Astrocyte (in vitro differentiated cells and primary cell): ENCODE measurements around the gene LINC00237. TPM values are rescaled to one million over a fixed set of nuclear protein-coding genes. Genes with fewer than 3 reads are reported as not detected.

Experiments used
- DNase-seq: peaks from one replicate; pipeline ENCODE4 v3.0.0-alpha.2; 2010; ENCODE audit warnings: low read depth
- FAIRE-seq: peaks from 2 replicates; lab custom pipeline; 2011; peaks lifted over from hg19 to GRCh38; lab: Jason Lieb, UNC
- H2AFZ ChIP-seq: 2 replicates; pipeline ENCODE4 v1.6.0; 2012; ENCODE audit warnings: low read depth, low read length, inconsistent platforms
- H3K27ac ChIP-seq: 2 replicates; pipeline ENCODE4 v1.5.1; 2011; ENCODE audit warnings: low read depth, low read length, inconsistent platforms
- H3K27me3 ChIP-seq: 2 replicates; pipeline ENCODE4 v1.6.0; 2011; ENCODE audit warnings: low read length, inconsistent platforms; ENCODE audit not compliant: insufficient read depth
- H3K36me3 ChIP-seq: 2 replicates; pipeline ENCODE4 v1.5.1; 2011; ENCODE audit warnings: low read length, inconsistent platforms; ENCODE audit not compliant: insufficient read depth
- H3K4me1 ChIP-seq: 2 replicates; pipeline ENCODE4 v1.5.1; 2011; ENCODE audit warnings: low read length, inconsistent platforms; ENCODE audit not compliant: insufficient read depth
- H3K4me2 ChIP-seq: 2 replicates; pipeline ENCODE4 v1.6.0; 2012; ENCODE audit warnings: low read length, inconsistent platforms
- H3K4me3 ChIP-seq: 2 replicates; pipeline ENCODE4 v1.5.1; 2011; ENCODE audit warnings: low read depth, mild to moderate bottlenecking, low read length, inconsistent platforms; ENCODE audit not compliant: insufficient read depth
- H3K79me2 ChIP-seq: 2 replicates; pipeline ENCODE4 v1.6.0; 2012; ENCODE audit warnings: mild to moderate bottlenecking, low read length, inconsistent platforms; ENCODE audit not compliant: insufficient read depth
- H3K9ac ChIP-seq: 2 replicates; pipeline ENCODE4 v1.6.0; 2012; ENCODE audit warnings: mild to moderate bottlenecking, low read length, inconsistent platforms
- H3K9me3 ChIP-seq: 2 replicates; pipeline ENCODE4 v1.5.1; 2012; ENCODE audit warnings: low read depth, mild to moderate bottlenecking, low read length, inconsistent platforms; ENCODE audit not compliant: insufficient read depth
- H4K20me1 ChIP-seq: 2 replicates; pipeline ENCODE4 v1.6.0; 2012; ENCODE audit warnings: low read length, inconsistent platforms; ENCODE audit not compliant: insufficient read depth
- H3K27ac Mint-ChIP-seq: one replicate; pipeline ENCODE4 v1.8.0; 2021; ENCODE audit warnings: mild to moderate bottlenecking, mixed read lengths; ENCODE audit not compliant: unreplicated experiment
- H3K27me3 Mint-ChIP-seq: one replicate; pipeline ENCODE4 v1.8.0; 2021; ENCODE audit warnings: low read depth, mixed read lengths; ENCODE audit not compliant: unreplicated experiment
- H3K36me3 Mint-ChIP-seq: one replicate; pipeline ENCODE4 v1.8.0; 2021; ENCODE audit warnings: low read depth, mixed read lengths; ENCODE audit not compliant: unreplicated experiment
- H3K4me1 Mint-ChIP-seq: one replicate; pipeline ENCODE4 v1.8.0; 2021; ENCODE audit warnings: low read depth, mixed read lengths; ENCODE audit not compliant: unreplicated experiment
- H3K4me3 Mint-ChIP-seq: one replicate; pipeline ENCODE4 v1.8.0; 2021; ENCODE audit warnings: mild to moderate bottlenecking, moderate library complexity, mixed read lengths; ENCODE audit not compliant: unreplicated experiment
- H3K9me3 Mint-ChIP-seq: one replicate; pipeline ENCODE4 v1.8.0; 2021; ENCODE audit warnings: mild to moderate bottlenecking, mixed read lengths; ENCODE audit not compliant: unreplicated experiment
- EZH2 ChIP-seq: IDR thresholded peaks from 2 replicates; pipeline ENCODE4 v1.6.1; 2012; ENCODE audit warnings: mild to moderate bottlenecking, low read length, inconsistent platforms; ENCODE audit not compliant: insufficient read depth
- total RNA-seq: library from RNA; stranded (reverse); gene quantifications from 2 replicates; pipeline ENCODE4 v1.2.1, GENCODE V29; 2021
- TF ChIP-seq, protein P1 (sequence below): IDR thresholded peaks from 2 replicates; pipeline ENCODE4 v1.5.1; 2011; ENCODE audit warnings: low read depth, mild to moderate bottlenecking, inconsistent platforms, low read length, moderate library complexity; ENCODE audit not compliant: insufficient read depth

The LINC00237 gene
- total RNA-seq, 1 donor from 2014 or later = not detected

DNA sequence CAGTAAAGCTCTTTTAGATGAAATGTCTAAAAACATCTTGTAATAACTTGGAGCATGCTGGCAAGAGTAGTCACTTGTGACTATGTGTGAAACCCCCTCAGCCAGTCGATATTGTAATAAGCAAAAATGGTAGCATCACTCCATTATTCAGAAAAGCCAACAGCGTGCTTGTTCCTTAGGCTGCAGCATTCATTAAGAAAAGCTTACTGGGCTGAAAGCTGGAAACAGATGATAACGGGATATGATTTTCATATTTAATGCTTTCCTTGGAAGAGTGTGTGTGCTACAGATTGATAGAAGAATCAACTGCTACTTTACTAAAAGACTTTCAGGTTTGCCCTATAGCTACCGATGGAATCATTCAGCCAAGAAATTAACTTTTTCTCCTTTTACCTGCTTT, 40.1 kb upstream of the LINC00237 start:
- H3K27ac Mint-ChIP-seq = no peak overlapping the region
- no peak overlapping the region for H3K9ac ChIP-seq
- no peaks in the 10 kb centered on the region for H3K4me1 Mint-ChIP-seq
- H3K27me3 ChIP-seq = no peaks in the 10 kb centered on the region
- no peak for FAIRE-seq
- H3K4me3 Mint-ChIP-seq = no peak overlapping the region
- no peaks in the 10 kb centered on the region for H3K4me1 ChIP-seq
- no peaks in the 10 kb centered on the region for H3K9me3 Mint-ChIP-seq
- no peak overlapping the region for H3K27ac ChIP-seq
- no peak overlapping the region for H3K4me3 ChIP-seq
- no peaks in the 10 kb centered on the region for H3K9me3 ChIP-seq
- no peaks in the 10 kb centered on the region for H4K20me1 ChIP-seq
- H3K36me3 Mint-ChIP-seq = peaks cover 9% of the 10 kb centered on the region
- no peaks in the 10 kb centered on the region for H3K27me3 Mint-ChIP-seq
- TF ChIP-seq, protein P1, sequence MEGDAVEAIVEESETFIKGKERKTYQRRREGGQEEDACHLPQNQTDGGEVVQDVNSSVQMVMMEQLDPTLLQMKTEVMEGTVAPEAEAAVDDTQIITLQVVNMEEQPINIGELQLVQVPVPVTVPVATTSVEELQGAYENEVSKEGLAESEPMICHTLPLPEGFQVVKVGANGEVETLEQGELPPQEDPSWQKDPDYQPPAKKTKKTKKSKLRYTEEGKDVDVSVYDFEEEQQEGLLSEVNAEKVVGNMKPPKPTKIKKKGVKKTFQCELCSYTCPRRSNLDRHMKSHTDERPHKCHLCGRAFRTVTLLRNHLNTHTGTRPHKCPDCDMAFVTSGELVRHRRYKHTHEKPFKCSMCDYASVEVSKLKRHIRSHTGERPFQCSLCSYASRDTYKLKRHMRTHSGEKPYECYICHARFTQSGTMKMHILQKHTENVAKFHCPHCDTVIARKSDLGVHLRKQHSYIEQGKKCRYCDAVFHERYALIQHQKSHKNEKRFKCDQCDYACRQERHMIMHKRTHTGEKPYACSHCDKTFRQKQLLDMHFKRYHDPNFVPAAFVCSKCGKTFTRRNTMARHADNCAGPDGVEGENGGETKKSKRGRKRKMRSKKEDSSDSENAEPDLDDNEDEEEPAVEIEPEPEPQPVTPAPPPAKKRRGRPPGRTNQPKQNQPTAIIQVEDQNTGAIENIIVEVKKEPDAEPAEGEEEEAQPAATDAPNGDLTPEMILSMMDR = no peak
- TF ChIP-seq EZH2 = no peak
- H3K36me3 ChIP-seq = no peaks in the 10 kb centered on the region
- DNase-seq = no peak
- no peaks in the 10 kb centered on the region for H3K79me2 ChIP-seq
- H2AFZ ChIP-seq = no peak overlapping the region
- no peak overlapping the region for H3K4me2 ChIP-seq

DNA sequence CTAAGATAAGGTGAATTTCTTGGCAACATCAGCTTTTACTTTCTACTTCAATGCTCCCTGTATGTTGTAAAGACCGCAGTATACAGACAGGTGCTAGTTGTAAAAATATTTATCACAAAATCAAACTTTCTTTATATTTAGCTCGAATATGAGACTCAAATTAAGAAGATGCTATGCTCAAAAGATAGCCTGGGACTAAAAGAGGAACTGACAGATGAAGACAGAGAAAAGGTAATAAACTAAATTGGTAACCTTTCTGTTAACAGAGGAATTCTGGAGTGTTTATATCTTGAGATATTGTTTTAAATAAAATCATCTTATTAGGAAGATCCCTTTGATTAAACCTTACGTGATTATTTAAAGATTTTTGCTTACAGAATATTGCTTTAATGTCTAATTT, 39.3 kb upstream of the LINC00237 start:
- Mint-ChIP-seq H3K27ac (no peak overlapping the region), H3K4me1 (no peaks in the 10 kb centered on the region), H3K36me3 (peaks cover 9% of the 10 kb centered on the region), H3K9me3 (no peaks in the 10 kb centered on the region), H3K4me3 (no peak overlapping the region), H3K27me3 (no peaks in the 10 kb centered on the region)
- Histone ChIP-seq H2AFZ (no peak overlapping the region), H3K4me1 (no peaks in the 10 kb centered on the region), H3K79me2 (no peaks in the 10 kb centered on the region), H3K4me2 (no peak overlapping the region), H3K27me3 (no peaks in the 10 kb centered on the region), H3K27ac (no peak overlapping the region), H4K20me1 (no peaks in the 10 kb centered on the region), H3K36me3 (no peaks in the 10 kb centered on the region), H3K9me3 (no peaks in the 10 kb centered on the region), H3K4me3 (no peak overlapping the region), H3K9ac (no peak overlapping the region)
- DNase-seq = no peak
- FAIRE-seq = no peak
- no peak for TF ChIP-seq EZH2

DNA sequence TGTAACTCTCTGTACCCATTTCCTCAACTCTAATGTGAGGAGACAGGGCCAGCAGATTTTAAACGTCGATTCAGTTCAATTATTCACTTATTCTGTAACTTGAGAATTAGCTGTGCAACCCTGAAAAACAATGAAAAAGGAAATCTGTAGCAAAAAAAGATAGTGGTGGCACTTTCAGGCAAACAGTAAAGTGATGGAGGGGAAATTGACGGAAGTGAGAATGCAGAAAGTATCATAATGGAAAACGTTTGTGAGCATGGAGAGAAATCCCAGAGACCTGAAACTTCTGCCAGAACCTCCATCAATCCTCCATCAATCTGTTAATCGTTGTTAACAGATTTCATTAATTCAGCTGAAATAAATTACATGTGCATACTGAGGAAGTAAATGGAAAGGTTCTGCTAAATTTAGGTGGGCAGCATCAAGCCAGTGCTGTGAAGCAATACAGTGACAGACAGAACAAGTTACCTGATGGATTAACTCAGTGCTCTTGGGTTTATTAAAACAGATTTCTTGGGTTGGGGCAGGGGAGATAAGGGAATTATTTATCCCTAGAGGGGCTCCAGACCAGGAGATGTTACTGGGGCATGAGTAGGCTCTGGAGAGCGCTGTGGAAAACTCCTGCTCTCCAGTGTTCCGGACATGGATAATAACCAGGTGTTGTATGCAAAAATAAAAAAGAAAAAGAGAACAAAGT, 37.2 kb upstream of the LINC00237 start:
- DNase-seq = no peak
- Histone ChIP-seq H3K9me3 (no peaks in the 10 kb centered on the region), H3K79me2 (no peaks in the 10 kb centered on the region), H3K4me1 (no peaks in the 10 kb centered on the region), H2AFZ (no peak overlapping the region), H4K20me1 (no peaks in the 10 kb centered on the region), H3K27ac (no peak overlapping the region), H3K27me3 (no peaks in the 10 kb centered on the region), H3K4me2 (no peak overlapping the region), H3K9ac (no peak overlapping the region), H3K36me3 (no peaks in the 10 kb centered on the region), H3K4me3 (no peak overlapping the region)
- H3K36me3 Mint-ChIP-seq = peaks cover 2% of the 10 kb centered on the region
- H3K27ac Mint-ChIP-seq = no peak overlapping the region
- H3K9me3 Mint-ChIP-seq = no peaks in the 10 kb centered on the region
- no peak for FAIRE-seq
- H3K4me3 Mint-ChIP-seq = no peak overlapping the region
- H3K4me1 Mint-ChIP-seq = no peaks in the 10 kb centered on the region
- TF ChIP-seq, protein P1 = no peak
- no peak for TF ChIP-seq EZH2
- no peaks in the 10 kb centered on the region for H3K27me3 Mint-ChIP-seq
